Liver (tissue), 3 donors: ENCODE results near the gene TBC1D14.

ENCODE experiments used
- ATF3 ChIP-seq: IDR thresholded peaks from 2 replicates; pipeline ENCODE4 v1.6.1; 2016; ENCODE audit warnings: antibody characterized with exemption
- CTCF ChIP-seq: fragments of 150-350 bp; IDR thresholded peaks from 2 replicates; pipeline ENCODE4 v1.5.1; 2017; ENCODE audit warnings: improper control_type of control experiment, low read depth, low read length; ENCODE audit not compliant: missing input control
- GABPA ChIP-seq, 2 donors: IDR thresholded peaks in 1 of 2; conservative IDR thresholded peaks in 1 of 2; 2 replicates each; pipeline ENCODE4 v1.6.1; 2016; ENCODE audit warnings: antibody characterized with exemption in 2 of 2, mild to moderate bottlenecking in 1 of 2, moderate library complexity in 1 of 2
- MAX ChIP-seq: IDR thresholded peaks from 2 replicates; pipeline ENCODE4 v1.6.1; 2016; ENCODE audit warnings: antibody characterized with exemption
- NR2F2 ChIP-seq: IDR thresholded peaks from 2 replicates; pipeline ENCODE4 v1.6.1; 2016; ENCODE audit warnings: antibody characterized with exemption
- RAD21 ChIP-seq, 2 donors: IDR thresholded peaks; 2 replicates each; pipeline ENCODE4 v1.6.1; 2016; ENCODE audit warnings: antibody characterized with exemption in 2 of 2, mild to moderate bottlenecking in 2 of 2
- REST ChIP-seq: IDR thresholded peaks from 2 replicates; pipeline ENCODE4 v1.6.1; 2016; ENCODE audit warnings: antibody characterized with exemption, mild to moderate bottlenecking
- RXRA ChIP-seq, 2 donors: IDR thresholded peaks; 2 replicates each; pipeline ENCODE4 v1.6.1; 2017 to 2018; ENCODE audit warnings: antibody characterized with exemption in 2 of 2, mild to moderate bottlenecking in 1 of 2
- SP1 ChIP-seq: IDR thresholded peaks from 2 replicates; pipeline ENCODE4 v1.6.1; 2018; ENCODE audit warnings: antibody characterized with exemption, mild to moderate bottlenecking
- TAF1 ChIP-seq: conservative IDR thresholded peaks from 2 replicates; pipeline ENCODE4 v1.6.1; 2016; ENCODE audit warnings: antibody characterized with exemption, mild to moderate bottlenecking
- YY1 ChIP-seq: IDR thresholded peaks from 2 replicates; pipeline ENCODE4 v1.6.1; 2016; ENCODE audit warnings: antibody characterized with exemption, mild to moderate bottlenecking
- ZBTB33 ChIP-seq: IDR thresholded peaks from 2 replicates; pipeline ENCODE4 v1.6.1; 2016; ENCODE audit warnings: antibody characterized with exemption
- donor health status: healthy.
- donor health status: healthy.

- TF ChIP-seq CTCF (no peak), NR2F2 (no peak), SP1 (no peak), TAF1 (no peak), REST (no peak), YY1 (no peak), RAD21 (IDR thresholded peaks at IDR 0.05) (no peak), RXRA (IDR thresholded peaks at IDR 0.05) (no peak), GABPA (IDR thresholded peaks at IDR 0.05 in 1 of 2, conservative IDR thresholded peaks at IDR 0.05 in 1 of 2) (no peak), ATF3 (no peak), ZBTB33 (no peak), MAX (no peak)
Measured at GRCh38 chr4:7078025-7078424, 168.4 kb downstream of the TBC1D14 start.
